HG02885 (cell line): Measurements from ENCODE around the gene RTEL1.
A peak's percentile ranks its signal among the peaks of the same experiment; 100 is the strongest.

Source experiments
- ATAC-seq: cut with Tn5 transposase; IDR thresholded peaks from one replicate; pipeline ENCODE4 v1.9.1; 2021; ENCODE audit warnings: mild to moderate bottlenecking; ENCODE audit not compliant: unreplicated experiment, poor library complexity

RTEL1 gene

DNA sequence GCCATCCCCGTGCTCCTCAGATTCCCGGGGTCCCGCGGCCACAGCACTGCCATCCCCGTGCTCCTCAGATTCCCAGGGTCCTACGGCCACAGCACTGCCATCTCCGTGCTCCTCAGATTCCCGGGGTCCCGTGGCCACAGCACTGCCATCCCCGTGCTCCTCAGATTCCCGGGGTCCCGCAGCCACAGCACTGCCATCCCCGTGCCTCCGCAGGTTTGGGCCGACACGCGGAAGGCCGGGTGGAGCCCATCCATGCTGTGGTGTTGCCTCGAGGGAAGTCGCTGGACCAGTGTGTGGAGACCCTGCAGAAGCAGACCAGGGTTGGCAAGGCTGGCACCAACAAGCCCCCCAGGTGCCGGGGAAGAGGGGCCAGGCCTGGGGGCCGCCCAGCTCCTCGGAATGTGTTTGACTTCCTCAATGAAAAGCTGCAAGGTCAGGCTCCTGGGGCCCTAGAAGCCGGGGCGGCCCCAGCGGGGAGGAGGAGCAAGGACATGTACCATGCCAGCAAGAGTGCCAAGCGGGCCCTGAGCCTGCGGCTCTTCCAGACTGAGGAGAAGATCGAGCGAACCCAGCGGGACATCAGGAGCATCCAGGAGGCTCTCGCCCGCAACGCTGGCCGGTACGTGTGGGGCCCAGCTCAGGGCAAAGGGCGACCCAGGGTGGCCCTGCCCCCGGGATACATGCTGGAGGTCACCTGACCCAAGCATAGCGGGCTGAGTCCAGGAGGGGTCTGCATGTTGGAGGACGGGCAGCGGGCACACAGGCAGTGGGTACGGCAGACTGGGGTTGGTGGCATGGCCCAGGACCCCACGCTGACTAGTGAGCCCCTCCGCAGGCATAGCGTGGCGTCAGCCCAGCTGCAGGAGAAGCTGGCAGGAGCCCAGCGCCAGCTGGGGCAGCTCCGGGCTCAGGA, 77.1 kb downstream of the RTEL1 start:
- ATAC-seq: no peak

DNA sequence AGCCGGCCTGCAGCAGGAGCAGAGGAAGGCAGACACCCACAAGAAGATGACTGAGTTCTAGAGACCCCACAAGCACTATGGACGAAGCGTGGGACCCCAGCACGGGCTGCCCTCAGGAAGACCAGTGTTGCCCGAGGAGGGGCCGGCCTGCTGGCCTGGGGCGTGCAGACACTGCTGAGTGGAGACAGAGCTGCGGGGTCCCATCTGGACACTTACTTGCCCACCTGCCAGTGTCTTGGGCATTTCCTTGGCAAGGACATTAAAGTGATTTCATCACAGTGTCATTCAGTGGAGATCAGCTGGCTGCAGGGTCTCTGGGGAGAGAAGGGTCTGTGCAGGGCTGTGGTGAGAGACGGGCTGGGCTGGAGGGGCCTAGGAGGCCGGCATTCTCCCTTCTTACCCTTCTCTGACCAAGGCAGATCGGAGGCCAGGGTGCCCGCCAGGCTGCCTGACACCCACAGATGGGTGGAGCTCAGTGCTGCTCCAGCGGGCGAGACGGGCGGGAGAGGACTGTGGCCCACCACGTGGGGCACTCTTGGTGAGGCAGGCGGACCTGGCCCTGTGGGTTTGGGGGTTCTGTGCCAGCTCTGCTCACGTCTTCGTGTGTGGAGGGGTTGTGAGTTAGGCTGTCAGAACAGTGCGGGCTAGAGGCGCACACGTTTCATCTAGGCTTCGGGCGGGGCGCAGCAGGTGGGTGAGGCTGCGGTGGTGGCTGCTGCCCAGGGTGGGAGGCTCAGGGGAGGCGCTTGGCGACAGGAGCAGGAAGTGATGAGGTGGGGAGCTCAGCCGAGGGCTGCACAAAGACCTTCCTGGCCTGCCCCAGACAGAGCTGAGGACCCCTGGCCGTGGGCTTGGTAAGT, 78.0 kb downstream of the RTEL1 start, which contains the start of gene LIME1:
LIME1 (plus strand) TSS at position 806 of the 860 bp plus-strand sequence. CDS start 886 bp downstream, outside the sequence.
- ATAC-seq: no peak

DNA sequence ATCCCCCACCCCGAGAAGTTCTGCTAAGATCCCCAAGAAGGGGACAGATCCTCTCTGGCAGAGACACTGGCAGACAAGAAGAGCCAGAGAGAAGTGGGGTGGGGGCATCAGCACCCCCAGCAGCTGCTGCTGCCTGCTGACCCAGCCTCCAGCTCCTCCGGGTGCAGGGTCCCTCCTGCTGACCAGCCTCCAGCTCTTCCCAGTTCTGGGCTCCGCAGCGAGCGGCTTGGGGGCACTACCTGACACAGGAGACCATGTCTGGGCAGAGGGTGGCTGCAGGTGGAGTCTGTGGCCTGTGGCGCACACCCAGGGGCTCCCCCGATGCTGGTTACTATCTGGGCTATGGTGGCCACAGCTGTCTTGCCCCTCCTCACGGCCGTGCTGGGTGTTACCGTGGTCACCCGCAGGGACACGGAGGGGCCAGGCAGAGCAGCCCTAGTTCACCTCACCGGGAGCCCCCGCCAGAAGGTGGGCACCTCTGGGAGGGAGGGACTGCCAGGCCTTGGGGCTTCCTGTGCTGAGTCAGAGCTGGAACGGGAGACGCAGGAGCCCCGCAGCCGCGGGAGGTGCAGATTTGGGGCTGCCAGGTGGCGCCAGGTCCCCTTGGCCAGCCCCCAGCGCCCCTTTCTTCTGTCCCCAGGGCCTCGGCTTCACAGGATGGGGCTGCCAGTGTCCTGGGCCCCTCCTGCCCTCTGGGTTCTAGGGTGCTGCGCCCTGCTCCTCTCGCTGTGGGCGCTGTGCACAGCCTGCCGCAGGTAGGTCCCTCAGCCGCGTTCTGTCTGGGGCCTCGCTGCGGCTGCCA, 79.0 kb downstream of the RTEL1 start:
- no peak for ATAC-seq

- no peak for ATAC-seq
These were observed 79.5 kb downstream of the RTEL1 start for GRCh38 chr20:63737695-63737944.

DNA sequence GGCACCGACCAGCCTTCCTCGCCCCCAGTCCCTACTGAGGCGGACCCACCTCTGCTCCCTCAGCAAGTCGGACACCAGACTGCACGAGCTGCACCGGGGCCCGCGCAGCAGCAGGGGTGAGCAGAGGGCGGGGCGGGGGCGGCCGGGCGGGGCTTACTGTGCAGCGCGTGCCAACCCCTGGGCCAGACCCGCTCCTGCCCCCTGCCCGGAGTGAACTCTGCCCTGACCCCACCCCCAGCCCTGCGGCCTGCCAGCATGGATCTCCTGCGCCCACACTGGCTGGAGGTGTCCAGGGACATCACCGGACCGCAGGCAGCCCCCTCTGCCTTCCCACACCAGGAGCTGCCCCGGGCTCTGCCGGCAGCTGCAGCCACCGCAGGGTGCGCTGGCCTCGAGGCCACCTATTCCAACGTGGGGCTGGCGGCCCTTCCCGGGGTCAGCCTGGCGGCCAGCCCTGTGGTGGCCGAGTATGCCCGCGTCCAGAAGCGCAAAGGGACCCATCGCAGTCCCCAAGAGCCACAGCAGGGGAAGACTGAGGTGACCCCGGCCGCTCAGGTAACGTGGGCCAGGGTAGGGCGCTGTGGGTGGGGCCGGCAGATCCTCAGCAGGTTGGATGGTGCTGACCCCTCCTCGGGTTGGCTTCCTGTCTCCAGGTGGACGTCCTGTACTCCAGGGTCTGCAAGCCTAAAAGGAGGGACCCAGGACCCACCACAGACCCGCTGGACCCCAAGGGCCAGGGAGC, 80.0 kb downstream of the RTEL1 start:
- ATAC-seq: no peak

DNA sequence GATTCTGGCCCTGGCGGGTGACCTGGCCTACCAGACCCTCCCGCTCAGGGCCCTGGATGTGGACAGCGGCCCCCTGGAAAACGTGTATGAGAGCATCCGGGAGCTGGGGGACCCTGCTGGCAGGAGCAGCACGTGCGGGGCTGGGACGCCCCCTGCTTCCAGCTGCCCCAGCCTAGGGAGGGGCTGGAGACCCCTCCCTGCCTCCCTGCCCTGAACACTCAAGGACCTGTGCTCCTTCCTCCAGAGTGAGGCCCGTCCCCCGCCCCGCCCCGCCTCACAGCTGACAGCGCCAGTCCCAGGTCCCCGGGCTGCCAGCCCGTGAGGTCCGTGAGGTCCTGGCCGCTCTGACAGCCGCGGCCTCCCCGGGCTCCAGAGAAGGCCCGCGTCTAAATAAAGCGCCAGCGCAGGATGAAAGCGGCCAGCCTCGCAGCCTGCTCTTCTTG, 80.6 kb downstream of the RTEL1 start:
- ATAC-seq: no peak

DNA sequence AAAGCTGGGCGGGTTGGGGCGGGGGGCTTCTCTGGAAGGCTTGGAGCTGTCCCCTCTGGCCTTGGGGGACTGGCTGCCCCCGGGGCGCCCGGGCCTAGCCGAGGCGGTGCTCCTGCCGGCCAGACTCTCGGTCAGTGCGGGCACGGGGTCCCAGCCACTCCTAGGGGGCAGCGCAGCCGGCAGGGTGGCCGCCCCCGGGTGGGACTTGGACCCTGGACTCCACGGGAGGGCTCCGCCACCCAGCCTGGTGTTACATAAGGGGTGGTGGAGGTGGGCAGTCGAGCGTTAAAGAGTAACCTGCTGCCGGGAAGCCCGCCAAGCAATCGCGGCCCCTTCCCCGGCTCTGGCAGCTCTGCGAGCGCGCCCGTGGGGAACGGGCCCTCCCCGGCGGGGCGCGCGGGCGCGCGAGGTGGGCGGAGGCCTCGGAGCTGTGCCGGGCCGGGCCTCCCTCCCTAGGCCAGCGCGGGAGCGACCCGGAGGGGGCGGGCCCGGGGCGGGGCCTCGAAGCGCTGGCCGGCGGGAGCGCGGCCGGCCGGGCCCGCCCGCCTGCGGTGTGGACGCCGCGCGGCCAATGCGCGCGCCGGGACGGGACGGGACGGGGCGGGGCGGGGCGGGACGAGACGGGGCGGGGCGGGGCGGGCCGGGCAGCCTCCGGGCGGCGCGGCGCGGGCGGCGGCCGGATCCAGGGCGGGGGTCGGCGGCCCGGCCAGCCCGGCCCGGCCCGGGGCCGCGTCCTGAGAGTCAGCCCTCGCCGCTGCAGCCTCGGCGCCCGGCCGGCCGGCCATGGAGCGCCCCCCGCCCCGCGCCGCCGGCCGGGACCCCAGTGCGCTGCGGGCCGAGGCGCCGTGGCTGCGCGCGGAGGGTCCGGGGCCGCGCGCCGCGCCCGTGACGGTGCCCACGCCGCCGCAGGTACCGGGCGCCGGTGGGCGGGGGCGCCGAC, 81.3 kb downstream of the RTEL1 start, which contains the start of gene SLC2A4RG:
SLC2A4RG (plus strand) TSS at position 647 of the 940 bp plus-strand sequence; CDS start at position 784, 137 bp downstream.
- peak; percentile 67 for ATAC-seq

DNA sequence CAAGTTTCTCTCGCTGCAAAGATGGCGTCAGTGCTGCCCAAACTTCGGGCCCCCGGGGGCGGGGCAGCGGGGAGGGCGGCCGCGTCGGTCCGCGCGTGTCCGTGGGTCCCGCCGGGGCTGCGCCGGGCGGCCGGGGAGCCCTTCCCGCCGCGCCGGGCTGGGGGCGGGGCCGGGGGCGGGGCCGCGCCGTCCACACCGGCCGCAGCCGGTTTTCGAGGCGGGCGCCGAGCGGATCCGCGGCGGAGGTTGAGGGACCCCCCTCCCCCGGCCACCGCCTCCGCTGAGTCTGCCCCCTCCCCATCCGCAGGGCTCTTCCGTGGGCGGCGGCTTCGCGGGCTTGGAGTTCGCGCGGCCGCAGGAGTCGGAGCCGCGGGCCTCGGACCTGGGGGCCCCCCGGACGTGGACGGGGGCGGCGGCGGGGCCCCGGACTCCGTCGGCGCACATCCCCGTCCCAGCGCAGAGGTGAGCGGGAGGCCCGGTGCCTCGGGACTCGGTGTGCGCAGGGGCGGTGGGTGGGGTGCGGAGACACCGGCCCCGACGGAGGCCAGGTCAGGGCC, 82.0 kb downstream of the RTEL1 start:
- ATAC-seq: peak; percentile 27

DNA sequence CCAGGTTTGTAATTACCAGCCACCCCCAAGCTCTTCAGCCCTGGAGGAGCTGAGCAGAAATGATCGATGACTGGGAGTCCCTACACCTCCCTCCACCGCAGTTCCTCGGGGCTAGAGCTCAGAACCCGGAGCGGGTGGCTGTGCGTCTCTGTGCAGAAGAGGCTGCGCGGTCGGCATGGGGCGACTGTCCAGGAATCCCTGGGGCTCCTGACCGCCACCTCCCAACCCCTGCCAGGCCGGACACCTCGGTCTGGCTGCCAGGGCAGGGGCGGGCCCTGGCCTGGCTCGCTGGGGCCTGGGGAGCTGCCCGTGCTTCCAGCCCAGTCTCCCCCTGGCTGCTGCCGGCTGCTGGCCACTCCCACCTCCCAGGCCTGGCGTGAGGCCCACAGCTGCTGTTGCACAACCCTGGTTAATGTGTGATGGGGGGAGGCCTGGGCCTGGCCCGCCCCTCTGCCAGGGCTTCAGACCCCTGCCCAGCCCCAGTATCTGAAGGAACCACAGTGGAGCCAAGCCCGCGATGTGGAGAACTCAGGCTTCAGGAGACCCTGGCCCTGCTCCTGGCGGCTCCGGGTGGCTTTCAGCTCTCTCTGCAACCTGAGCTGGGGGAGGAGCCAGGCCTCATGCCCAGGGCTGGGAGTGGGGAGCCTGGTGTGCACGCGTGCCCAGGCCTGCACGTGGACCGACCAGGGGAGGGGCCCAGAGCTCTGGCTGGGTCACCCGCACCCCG, 82.7 kb downstream of the RTEL1 start:
- ATAC-seq: no peak

- no peak for ATAC-seq
These were observed 83.2 kb downstream of the RTEL1 start for GRCh38 chr20:63741354-63741675.

GRCh38 chr20:63741676-63742380, 83.7 kb downstream of the RTEL1 start:
- no peak for ATAC-seq

GRCh38 chr20:63742381-63743024, 84.4 kb downstream of the RTEL1 start:
- no peak for ATAC-seq

- no peak for ATAC-seq
These were observed 85.3 kb downstream of the RTEL1 start for GRCh38 chr20:63743210-63743970.

DNA sequence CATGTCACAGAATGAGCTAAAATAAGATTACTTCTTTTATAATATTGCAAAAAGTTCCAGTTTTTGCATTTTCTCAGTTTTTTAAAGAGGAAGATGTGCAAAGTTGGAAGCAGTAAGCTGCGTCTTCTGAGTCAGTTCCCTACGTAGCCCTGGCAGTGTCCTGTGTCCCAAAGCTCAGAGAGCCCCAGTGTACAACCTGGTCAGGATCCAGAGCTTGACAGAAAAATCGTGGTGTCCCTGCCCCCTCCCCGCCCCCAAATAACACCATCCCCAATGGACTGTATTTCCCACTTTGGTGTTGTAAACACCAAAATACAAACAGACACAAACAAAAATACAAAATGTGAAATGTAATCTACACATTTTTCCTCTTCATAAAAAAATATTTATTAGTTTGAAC, 86.0 kb downstream of the RTEL1 start:
- no peak for ATAC-seq

- ATAC-seq: no peak
These were observed 86.7 kb downstream of the RTEL1 start for GRCh38 chr20:63744574-63745423.
